Cardiac muscle cell (in vitro differentiated cells and primary cell): Measurements from ENCODE around the gene CAMK2N1. TPM values are rescaled to one million over a fixed set of nuclear protein-coding genes. Genes with fewer than 3 reads are reported as not detected.
A peak's percentile ranks its signal among the peaks of the same experiment; 100 is the strongest.
"Not testable (repeated sequence)": the region's sequence is repeated elsewhere in the genome, so short reads cannot be mapped to it uniquely, and the experiment has no call there.

Experiments
- DNase-seq, 2 donors: peaks; one replicate each; pipeline versions ENCODE4 v3.0.0 to v3.0.0-alpha.2; 2010 to 2017; ENCODE audit warnings: low read depth in 1 of 2, low spot score in 1 of 2
- H3K27ac ChIP-seq: fragments of 200-600 bp; sonication (generic); 2 replicates; pipeline ENCODE4 v1.5.1; 2016
- H3K27me3 ChIP-seq: fragments of 200-600 bp; sonication (generic); 2 replicates; pipeline ENCODE4 v1.6.0; 2016; ENCODE audit warnings: control low read depth
- H3K36me3 ChIP-seq: fragments of 200-600 bp; sonication (generic); 2 replicates; pipeline ENCODE4 v1.5.1; 2016; ENCODE audit warnings: control low read depth
- H3K4me1 ChIP-seq: fragments of 200-600 bp; sonication (generic); 2 replicates; pipeline ENCODE4 v1.8.1; 2017; ENCODE audit warnings: low read depth, mild to moderate bottlenecking, mixed run types
- H3K4me3 ChIP-seq: fragments of 200-600 bp; sonication (generic); 2 replicates; pipeline ENCODE4 v1.5.1; 2016; ENCODE audit warnings: mild to moderate bottlenecking
- H3K9me3 ChIP-seq: fragments of 200-600 bp; sonication (generic); 2 replicates; pipeline ENCODE4 v1.5.1; 2017; ENCODE audit warnings: low read depth, mild to moderate bottlenecking, control low read depth
- CTCF ChIP-seq: IDR thresholded peaks from 2 replicates; pipeline ENCODE4 v1.5.1; 2012; ENCODE audit warnings: low read depth, mild to moderate bottlenecking, low read length
- polyA plus RNA-seq: library from polyadenylated mRNA; unstranded; fragments of >200 nt; fragmentation: Nextera tagmentation; extraction: Ambion mirVana; gene quantifications from 2 replicates; pipeline ENCODE4 v1.2.1, GENCODE V29; 2016
- total RNA-seq: library from RNA; depleted of rRNA; stranded (reverse); fragments of >200 nt; gene quantifications from 2 replicates; pipeline ENCODE4 v1.2.3, GENCODE V29; 2016

Gene CAMK2N1
- total and polyA plus RNA-seq, 2 experiments from 2014 or later: 0.30 to 1.4 TPM

- DNase-seq: no peak
- no peak for TF ChIP-seq CTCF
- H3K9me3 ChIP-seq: no peaks in the 10 kb centered on the region
- peaks cover 23% of the 10 kb centered on the region for H3K36me3 ChIP-seq
- H3K4me3 ChIP-seq: no peak overlapping the region
- H3K4me1 ChIP-seq: no peaks in the 10 kb centered on the region
- no peak overlapping the region for H3K27ac ChIP-seq
- no peaks in the 10 kb centered on the region for H3K27me3 ChIP-seq
Measured at GRCh38 chr1:20499718-20500117, 13.7 kb upstream of the CAMK2N1 start.

GRCh38 chr1:20499105-20499504 is 13.1 kb upstream of the CAMK2N1 start:
- no peak overlapping the region for H3K4me3 ChIP-seq
- H3K27me3 ChIP-seq: no peaks in the 10 kb centered on the region
- no peak for DNase-seq
- no peak for TF ChIP-seq CTCF
- H3K36me3 ChIP-seq: peaks cover 23% of the 10 kb centered on the region
- no peaks in the 10 kb centered on the region for H3K4me1 ChIP-seq
- H3K9me3 ChIP-seq: no peaks in the 10 kb centered on the region
- no peak overlapping the region for H3K27ac ChIP-seq

- H3K27me3 ChIP-seq: no peaks in the 10 kb centered on the region
- no peak overlapping the region for H3K4me3 ChIP-seq
- DNase-seq: no peak
- no peak for TF ChIP-seq CTCF
- H3K27ac ChIP-seq: no peak overlapping the region
- no peaks in the 10 kb centered on the region for H3K9me3 ChIP-seq
- H3K36me3 ChIP-seq: peaks cover 23% of the 10 kb centered on the region
- no peaks in the 10 kb centered on the region for H3K4me1 ChIP-seq
Measured at GRCh38 chr1:20498116-20498515, 12.1 kb upstream of the CAMK2N1 start.

GRCh38 chr1:20497506-20497905 is 11.5 kb upstream of the CAMK2N1 start:
- Histone ChIP-seq H3K27me3 (peaks cover 5% of the 10 kb centered on the region), H3K4me3 (no peak overlapping the region), H3K36me3 (peaks cover 23% of the 10 kb centered on the region), H3K4me1 (no peaks in the 10 kb centered on the region), H3K9me3 (no peaks in the 10 kb centered on the region), H3K27ac (no peak overlapping the region)
- DNase-seq: no peak
- TF ChIP-seq CTCF: no peak

- H3K27ac ChIP-seq, H3K4me3 ChIP-seq, H3K4me1 ChIP-seq, DNase-seq, H3K27me3 ChIP-seq, H3K9me3 ChIP-seq: not testable (repeated sequence)
- H3K36me3 ChIP-seq: peaks cover 19% of the 10 kb centered on the region
Measured at GRCh38 chr1:20496725-20497383, 10.8 kb upstream of the CAMK2N1 start.

- DNase-seq: peak in 1 of 2 donors; percentile 29
- Histone ChIP-seq H3K9me3 (no peaks in the 10 kb centered on the region), H3K4me1 (no peaks in the 10 kb centered on the region), H3K4me3 (no peak overlapping the region), H3K36me3 (peaks cover 13% of the 10 kb centered on the region), H3K27ac (no peak overlapping the region), H3K27me3 (peaks cover 10% of the 10 kb centered on the region)
- no peak for TF ChIP-seq CTCF
Measured at GRCh38 chr1:20496241-20496661, 10.2 kb upstream of the CAMK2N1 start.
